ENCODE data around the gene C14orf132. TPM values are rescaled to one million over a fixed set of nuclear protein-coding genes. Genes with fewer than 3 reads are reported as not detected.

Gene C14orf132
- polyA plus RNA-seq, 1 donor (not counting 4 experiments of a cell fraction or from before 2014, with no cell fraction given), result 1.3 TPM

GRCh38 chr14:96104469-96105057 lies 65.4 kb downstream of the C14orf132 start:
- no peak for FAIRE-seq
- Histone ChIP-seq H3K27ac (ENCODE audit: control insufficient read depth, insufficient read depth, low read length) (no peak overlapping the region), H3K9me3 (ENCODE audit: control insufficient read depth, low read depth, low read length) (no peaks in the 10 kb centered on the region), H3K9me1 (ENCODE audit: control insufficient read depth, extremely low read depth, insufficient read depth, low read length) (no peaks in the 10 kb centered on the region), H3K27me3 (ENCODE audit: control insufficient read depth, extremely low read depth, insufficient read depth, low read length) (peaks cover 7% of the 10 kb centered on the region), H3K79me2 (ENCODE audit: control insufficient read depth, insufficient read depth, low read length) (no peaks in the 10 kb centered on the region), H3K4me1 (ENCODE audit: control insufficient read depth, extremely low read depth, insufficient read depth, low read length) (peaks cover 3% of the 10 kb centered on the region), H4K20me1 (ENCODE audit: control insufficient read depth, extremely low read depth, insufficient read depth, low read length) (no peaks in the 10 kb centered on the region), H3K4me2 (ENCODE audit: control insufficient read depth, extremely low read depth, insufficient read depth, low read depth, low read length) (no peak overlapping the region), H3K9ac (ENCODE audit: control insufficient read depth, extremely low read depth, insufficient read depth, low read length) (no peak overlapping the region), H3K4me3 (ENCODE audit: control insufficient read depth in 2 of 3, extremely low read depth in 1 of 3, insufficient read depth in 2 of 3, low read depth in 1 of 3, low read length in 3 of 3) (no peak overlapping the region), H2AFZ (ENCODE audit: control insufficient read depth, low read length) (no peak overlapping the region), H3K36me3 (ENCODE audit: control insufficient read depth in 2 of 2, extremely low read depth in 1 of 2, insufficient read depth in 2 of 2, low read length in 2 of 2) (no peaks in the 10 kb centered on the region)
- TF ChIP-seq EZH2 (IDR thresholded peaks at IDR 0.05; ENCODE audit: low read length) (no peak), CTCF (optimal IDR thresholded peaks at IDR 0.05 in 1 of 3, IDR thresholded peaks at IDR 0.05 in 1 of 3, conservative IDR thresholded peaks at IDR 0.05 in 1 of 3; ENCODE audit: extremely low read depth in 1 of 3, insufficient read depth in 2 of 3, low read length in 3 of 3) (no peak)
- dilution Hi-C loops (cut with MboI; ENCODE audit: extremely low pct_ligation_motif_present, low sequenced_read_pairs), result no loop called here
- DNase-seq (ENCODE audit: low read depth, low spot score), result no peak

GRCh38 chr14:96105089-96105925 lies 66.1 kb downstream of the C14orf132 start:
- dilution Hi-C loops (cut with MboI; ENCODE audit: extremely low pct_ligation_motif_present, low sequenced_read_pairs), result no loop called here
- TF ChIP-seq EZH2 (IDR thresholded peaks at IDR 0.05; ENCODE audit: low read length) (no peak), CTCF (optimal IDR thresholded peaks at IDR 0.05 in 1 of 3, IDR thresholded peaks at IDR 0.05 in 1 of 3, conservative IDR thresholded peaks at IDR 0.05 in 1 of 3; ENCODE audit: extremely low read depth in 1 of 3, insufficient read depth in 2 of 3, low read length in 3 of 3) (no peak)
- Histone ChIP-seq H3K9me3 (ENCODE audit: control insufficient read depth, low read depth, low read length) (no peaks in the 10 kb centered on the region), H3K27ac (ENCODE audit: control insufficient read depth, insufficient read depth, low read length) (no peak overlapping the region), H3K27me3 (ENCODE audit: control insufficient read depth, extremely low read depth, insufficient read depth, low read length) (peaks cover 7% of the 10 kb centered on the region), H3K36me3 (ENCODE audit: control insufficient read depth in 2 of 2, extremely low read depth in 1 of 2, insufficient read depth in 2 of 2, low read length in 2 of 2) (no peaks in the 10 kb centered on the region), H3K4me3 (ENCODE audit: control insufficient read depth in 2 of 3, extremely low read depth in 1 of 3, insufficient read depth in 2 of 3, low read depth in 1 of 3, low read length in 3 of 3) (no peak overlapping the region), H4K20me1 (ENCODE audit: control insufficient read depth, extremely low read depth, insufficient read depth, low read length) (no peaks in the 10 kb centered on the region), H2AFZ (ENCODE audit: control insufficient read depth, low read length) (no peak overlapping the region), H3K4me2 (ENCODE audit: control insufficient read depth, extremely low read depth, insufficient read depth, low read depth, low read length) (no peak overlapping the region), H3K9me1 (ENCODE audit: control insufficient read depth, extremely low read depth, insufficient read depth, low read length) (no peaks in the 10 kb centered on the region), H3K9ac (ENCODE audit: control insufficient read depth, extremely low read depth, insufficient read depth, low read length) (no peak overlapping the region), H3K79me2 (ENCODE audit: control insufficient read depth, insufficient read depth, low read length) (no peaks in the 10 kb centered on the region), H3K4me1 (ENCODE audit: control insufficient read depth, extremely low read depth, insufficient read depth, low read length) (peaks cover 3% of the 10 kb centered on the region)
- FAIRE-seq (no peak), DNase-seq (ENCODE audit: low read depth, low spot score) (no peak)

All from keratinocyte (primary cell).